Stimulated activated CD4-positive, alpha-beta T cell treated with anti-CD3 and anti-CD28 coated beads, Interleukin-1b, Interleukin-23, amount 100 ng/mL, for 1 hour (primary cell): Measurements from ENCODE around the gene C1RL.

Source experiments
- DNase-seq, 2 donors: peaks; one replicate each; pipeline ENCODE4 v3.0.0-alpha.2; 2020; ENCODE audit warnings: low read depth in 2 of 2

Gene C1RL, protein sequence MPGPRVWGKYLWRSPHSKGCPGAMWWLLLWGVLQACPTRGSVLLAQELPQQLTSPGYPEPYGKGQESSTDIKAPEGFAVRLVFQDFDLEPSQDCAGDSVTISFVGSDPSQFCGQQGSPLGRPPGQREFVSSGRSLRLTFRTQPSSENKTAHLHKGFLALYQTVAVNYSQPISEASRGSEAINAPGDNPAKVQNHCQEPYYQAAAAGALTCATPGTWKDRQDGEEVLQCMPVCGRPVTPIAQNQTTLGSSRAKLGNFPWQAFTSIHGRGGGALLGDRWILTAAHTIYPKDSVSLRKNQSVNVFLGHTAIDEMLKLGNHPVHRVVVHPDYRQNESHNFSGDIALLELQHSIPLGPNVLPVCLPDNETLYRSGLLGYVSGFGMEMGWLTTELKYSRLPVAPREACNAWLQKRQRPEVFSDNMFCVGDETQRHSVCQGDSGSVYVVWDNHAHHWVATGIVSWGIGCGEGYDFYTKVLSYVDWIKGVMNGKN

GRCh38 chr12:7108796-7109571, at the start of gene C1RL:
TSS of gene C1RL (minus strand) at chr12:7109214. CDS start at chr12:7109180, 34 bp downstream.
- peak; percentile 39 to 77 for DNase-seq

- no peak for DNase-seq
Measured at GRCh38 chr12:7157391-7157790, 48.4 kb upstream of the C1RL start.

DNA sequence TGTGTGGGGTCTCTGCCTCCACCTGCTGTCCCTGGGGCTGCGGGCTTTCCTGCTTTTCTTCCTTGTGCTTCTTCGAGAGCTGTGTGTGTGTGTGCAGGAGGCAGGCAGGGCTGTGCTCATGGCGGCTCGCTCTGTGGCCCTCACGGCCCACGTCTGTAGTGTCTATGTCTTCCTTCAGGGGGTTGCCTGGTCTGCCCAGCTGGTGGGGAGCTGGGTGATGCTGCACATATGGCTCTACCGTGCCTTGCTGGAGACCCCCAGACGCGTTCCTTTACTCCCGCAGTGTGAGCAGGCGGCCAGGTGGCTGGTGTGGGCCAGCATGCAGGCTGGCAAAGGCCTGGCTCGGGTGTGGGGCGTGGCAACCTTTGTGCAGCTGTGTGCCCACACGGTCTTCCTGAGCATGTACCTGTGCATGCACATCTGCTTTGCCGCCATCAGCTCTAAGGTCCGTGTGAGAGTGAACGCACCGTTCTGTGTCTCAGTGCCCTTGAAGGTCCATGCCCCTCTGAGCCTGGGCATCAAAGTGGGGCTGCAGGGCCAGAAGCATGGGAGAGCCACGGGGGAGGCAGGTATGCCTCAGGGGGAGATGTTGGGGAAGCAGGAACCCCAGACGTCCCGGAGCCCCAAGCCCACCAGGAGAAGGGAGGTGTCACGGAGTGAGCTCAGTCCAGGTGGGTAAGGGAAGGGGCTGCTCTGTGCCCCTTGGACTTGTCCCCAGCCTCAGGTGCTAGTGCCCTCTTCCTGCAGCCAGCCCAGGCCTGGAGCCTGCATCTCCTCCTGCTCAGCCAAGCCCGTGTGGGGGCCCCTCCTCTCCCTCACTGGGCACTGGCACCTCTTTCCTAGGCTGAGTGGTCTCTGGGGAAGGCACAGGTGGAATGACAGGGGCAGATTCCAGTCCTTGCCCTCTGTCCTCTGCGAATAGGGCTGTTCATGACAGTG, 47.5 kb upstream of the C1RL start:
- DNase-seq, result no peak

GRCh38 chr12:7155471-7156034, 46.5 kb upstream of the C1RL start:
- DNase-seq, result no peak

- no peak for DNase-seq
Measured at GRCh38 chr12:7154901-7155470, 46.0 kb upstream of the C1RL start.

GRCh38 chr12:7154042-7154441, 45.0 kb upstream of the C1RL start:
- DNase-seq, result no peak

DNA sequence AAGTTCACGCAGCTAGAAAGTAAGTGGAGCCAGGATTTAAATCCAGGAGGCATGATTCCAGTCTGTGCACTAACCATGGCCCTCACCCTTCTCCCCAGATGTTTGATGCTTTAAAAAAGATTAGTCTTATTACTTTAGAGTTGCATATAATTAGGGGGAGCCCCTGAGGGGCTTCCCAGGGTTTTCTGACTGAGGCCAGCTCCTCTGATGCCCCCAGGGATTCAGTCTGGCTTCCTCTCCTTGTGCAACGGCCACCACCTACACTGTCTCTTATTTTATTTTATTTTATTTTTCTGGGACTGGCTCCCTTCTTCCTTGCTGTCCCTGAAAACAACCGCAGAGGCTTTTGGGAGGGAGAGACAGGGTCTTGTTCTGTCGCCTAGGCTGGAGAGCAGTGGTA, 43.8 kb upstream of the C1RL start:
- no peak for DNase-seq

- DNase-seq, result no peak
Measured at GRCh38 chr12:7151532-7151931, 42.5 kb upstream of the C1RL start.

DNA sequence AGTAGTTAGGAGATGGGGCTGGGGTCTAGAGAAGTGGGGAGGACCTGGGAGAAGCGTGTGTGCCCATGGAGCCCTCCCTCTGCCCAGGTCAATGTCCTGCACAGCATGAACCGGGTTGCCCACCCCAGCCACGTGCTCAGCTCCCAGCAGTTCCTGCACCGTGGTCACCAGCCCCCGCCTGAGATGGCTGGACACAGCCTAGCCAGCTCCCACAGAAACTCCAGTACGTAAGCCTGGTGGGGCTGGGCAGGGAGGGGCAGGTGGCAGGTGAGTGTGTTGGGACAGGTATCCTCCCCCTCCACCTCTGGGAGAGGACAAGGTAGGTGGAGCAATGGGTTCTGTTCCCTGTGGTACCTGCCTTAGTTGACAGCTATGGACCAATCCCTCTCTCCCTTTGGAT, 41.8 kb upstream of the C1RL start:
- no peak for DNase-seq

DNA sequence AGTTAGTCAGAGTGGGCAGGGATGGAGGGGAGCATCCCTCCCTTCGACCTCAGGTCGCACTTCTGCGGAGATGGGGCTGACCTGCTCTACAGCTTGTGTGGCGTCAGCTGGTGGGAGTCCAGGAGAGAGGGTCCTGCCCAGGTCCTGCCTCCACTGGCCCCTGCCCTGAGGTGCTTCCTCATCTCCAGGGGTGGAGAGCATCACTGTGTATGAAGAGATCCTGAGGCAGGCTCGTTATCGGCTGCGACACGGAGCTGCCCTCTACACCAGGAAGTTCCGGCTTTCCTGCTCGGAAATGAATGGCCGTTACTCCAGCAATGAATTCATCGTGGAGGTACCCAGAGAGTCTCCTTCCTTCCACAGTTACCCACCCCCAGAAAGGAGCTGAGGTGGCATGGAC, 41.3 kb upstream of the C1RL start:
- DNase-seq, result no peak

- no peak for DNase-seq
Measured at GRCh38 chr12:7146906-7147305, 37.9 kb upstream of the C1RL start.

- DNase-seq, result no peak
Measured at GRCh38 chr12:7146228-7146627, 37.2 kb upstream of the C1RL start.

DNA sequence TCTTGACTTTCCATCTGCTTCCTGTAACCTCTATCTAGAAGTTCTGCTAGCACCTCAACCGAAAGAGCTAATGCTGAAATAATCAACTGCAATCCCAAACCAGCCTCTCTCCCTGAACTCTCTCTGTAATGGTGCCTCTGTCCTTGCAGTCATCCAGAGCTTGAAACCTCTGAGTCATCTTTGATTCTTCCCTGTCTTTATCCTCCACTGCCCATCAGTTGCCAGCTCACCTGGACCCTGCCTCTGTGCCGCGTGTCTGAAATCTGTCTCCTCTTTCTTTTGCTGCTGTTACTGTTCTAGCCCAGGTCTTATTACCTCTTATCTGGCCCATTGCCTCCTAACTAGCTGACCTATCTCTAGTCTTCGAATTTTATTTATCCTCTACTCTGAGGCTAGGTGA, 36.7 kb upstream of the C1RL start:
- DNase-seq, result no peak

- DNase-seq, result no peak
Measured at GRCh38 chr12:7144414-7145120, 35.6 kb upstream of the C1RL start.

GRCh38 chr12:7143564-7143963, 34.5 kb upstream of the C1RL start:
- DNase-seq, result no peak

DNA sequence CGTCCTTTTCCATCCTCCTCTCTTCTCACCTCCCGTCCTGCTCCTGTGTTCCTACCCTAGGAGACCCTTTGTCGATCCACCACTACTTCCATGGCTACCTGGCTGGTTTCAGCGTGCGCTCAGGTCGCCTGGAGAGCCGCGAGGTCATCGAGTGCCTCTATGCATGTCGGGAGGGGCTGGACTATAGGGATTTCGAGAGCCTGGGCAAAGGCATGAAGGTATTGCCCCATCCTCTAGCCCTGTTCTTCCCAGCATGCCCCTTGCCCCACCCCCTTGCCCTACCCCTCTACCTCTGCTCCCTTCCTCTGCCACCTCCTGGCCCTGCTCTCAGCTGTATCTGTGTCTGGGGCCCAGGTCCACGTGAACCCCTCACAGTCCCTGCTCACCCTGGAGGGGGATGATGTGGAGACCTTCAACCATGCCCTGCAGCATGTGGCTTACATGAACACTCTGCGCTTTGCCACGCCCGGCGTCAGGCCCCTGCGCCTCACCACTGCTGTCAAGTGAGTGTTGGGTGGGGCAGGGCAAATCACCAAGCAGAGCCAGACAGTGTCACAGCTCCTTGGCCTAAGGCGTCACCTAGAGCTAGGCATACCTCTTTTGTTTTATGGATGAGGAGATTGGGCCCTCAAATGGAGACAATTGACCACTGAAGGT, 33.9 kb upstream of the C1RL start:
- DNase-seq, result no peak

DNA sequence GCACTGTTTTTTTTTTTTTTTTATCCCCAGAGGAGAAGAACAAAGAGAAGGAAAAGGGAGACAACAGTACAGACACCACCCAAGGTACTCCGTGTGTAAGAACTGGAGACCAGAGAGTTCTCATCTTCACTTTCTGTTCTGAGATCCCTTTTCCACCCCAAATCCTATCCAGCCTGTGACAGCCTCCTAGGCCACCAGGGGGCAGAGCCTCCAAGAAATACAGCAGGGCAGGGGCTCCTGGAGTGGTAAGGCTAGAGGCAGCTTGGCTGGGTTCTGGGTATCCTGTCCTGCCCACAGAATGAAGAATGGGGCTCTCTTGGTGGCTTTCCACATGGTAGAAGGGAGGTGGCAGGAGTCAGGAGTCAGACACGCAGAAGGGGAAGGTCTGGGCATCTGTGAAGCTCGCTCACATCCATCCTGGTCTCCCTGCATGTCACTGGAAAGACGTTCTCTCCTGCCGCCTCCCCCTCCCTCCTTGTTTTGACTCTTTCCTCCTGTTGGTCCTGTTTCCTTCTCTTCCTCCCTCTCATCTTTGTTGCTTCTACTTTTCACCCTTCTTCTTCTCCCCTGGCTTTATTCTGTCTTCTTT, 33.1 kb upstream of the C1RL start:
- DNase-seq, result peak in 1 of 2 donors; percentile 30

DNA sequence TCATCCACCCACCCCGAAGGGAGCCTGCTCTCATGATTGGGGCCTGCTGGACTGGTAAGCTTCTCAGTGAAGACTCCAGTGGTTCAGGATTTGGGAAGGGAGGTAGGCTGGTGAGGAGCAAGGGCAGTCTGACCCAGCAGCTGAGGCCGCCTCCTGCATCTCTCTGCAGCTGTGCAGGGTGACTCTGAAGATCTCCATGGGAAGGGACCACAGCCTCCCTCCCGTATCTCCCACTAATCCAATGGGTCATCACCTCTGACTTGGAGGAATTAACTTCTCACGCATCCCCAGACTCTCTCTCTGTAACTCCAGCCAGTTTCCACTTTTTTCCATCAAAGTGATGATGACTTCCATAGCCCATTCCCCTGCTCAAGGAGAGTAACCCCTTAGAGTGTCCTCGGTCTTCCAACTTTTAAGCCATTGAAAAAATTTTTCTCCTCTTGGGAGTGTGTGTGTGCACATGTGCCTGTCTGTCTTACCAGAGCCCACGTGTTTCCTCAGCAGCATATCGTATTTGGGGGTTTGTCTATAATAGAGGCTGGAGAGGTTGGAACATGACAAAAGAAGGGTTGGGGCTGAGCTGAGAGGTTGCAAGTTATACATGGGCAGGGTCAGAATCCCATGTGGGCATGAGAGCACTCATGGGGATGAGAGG, 32.5 kb upstream of the C1RL start:
- no peak for DNase-seq

- no peak for DNase-seq
Measured at GRCh38 chr12:7139200-7139599, 30.2 kb upstream of the C1RL start.
